VCaP (cell line): Measurements from ENCODE around the gene EBI3.
"Not testable (repeated sequence)": the region's sequence is repeated elsewhere in the genome, so short reads cannot be mapped to it uniquely, and the experiment has no call there.

Experiments
- H3K27ac ChIP-seq: fragments of 450-650 bp; 2 replicates; pipeline ENCODE4 v1.5.1; 2017
- TF ChIP-seq, protein P1 (sequence below): fragments of 450-650 bp; conservative IDR thresholded peaks from 2 replicates; pipeline ENCODE4 v1.5.1; 2017; ENCODE audit warnings: mild to moderate bottlenecking, moderate library complexity

The EBI3 gene

GRCh38 chr19:4279267-4279529 lies 49.9 kb downstream of the EBI3 start:
- TF ChIP-seq, protein P1, sequence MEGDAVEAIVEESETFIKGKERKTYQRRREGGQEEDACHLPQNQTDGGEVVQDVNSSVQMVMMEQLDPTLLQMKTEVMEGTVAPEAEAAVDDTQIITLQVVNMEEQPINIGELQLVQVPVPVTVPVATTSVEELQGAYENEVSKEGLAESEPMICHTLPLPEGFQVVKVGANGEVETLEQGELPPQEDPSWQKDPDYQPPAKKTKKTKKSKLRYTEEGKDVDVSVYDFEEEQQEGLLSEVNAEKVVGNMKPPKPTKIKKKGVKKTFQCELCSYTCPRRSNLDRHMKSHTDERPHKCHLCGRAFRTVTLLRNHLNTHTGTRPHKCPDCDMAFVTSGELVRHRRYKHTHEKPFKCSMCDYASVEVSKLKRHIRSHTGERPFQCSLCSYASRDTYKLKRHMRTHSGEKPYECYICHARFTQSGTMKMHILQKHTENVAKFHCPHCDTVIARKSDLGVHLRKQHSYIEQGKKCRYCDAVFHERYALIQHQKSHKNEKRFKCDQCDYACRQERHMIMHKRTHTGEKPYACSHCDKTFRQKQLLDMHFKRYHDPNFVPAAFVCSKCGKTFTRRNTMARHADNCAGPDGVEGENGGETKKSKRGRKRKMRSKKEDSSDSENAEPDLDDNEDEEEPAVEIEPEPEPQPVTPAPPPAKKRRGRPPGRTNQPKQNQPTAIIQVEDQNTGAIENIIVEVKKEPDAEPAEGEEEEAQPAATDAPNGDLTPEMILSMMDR: no peak
- no peak overlapping the region for H3K27ac ChIP-seq

- no peak overlapping the region for H3K27ac ChIP-seq
- TF ChIP-seq, protein P1: no peak
These were observed 50.5 kb downstream of the EBI3 start for GRCh38 chr19:4279530-4280422.

DNA sequence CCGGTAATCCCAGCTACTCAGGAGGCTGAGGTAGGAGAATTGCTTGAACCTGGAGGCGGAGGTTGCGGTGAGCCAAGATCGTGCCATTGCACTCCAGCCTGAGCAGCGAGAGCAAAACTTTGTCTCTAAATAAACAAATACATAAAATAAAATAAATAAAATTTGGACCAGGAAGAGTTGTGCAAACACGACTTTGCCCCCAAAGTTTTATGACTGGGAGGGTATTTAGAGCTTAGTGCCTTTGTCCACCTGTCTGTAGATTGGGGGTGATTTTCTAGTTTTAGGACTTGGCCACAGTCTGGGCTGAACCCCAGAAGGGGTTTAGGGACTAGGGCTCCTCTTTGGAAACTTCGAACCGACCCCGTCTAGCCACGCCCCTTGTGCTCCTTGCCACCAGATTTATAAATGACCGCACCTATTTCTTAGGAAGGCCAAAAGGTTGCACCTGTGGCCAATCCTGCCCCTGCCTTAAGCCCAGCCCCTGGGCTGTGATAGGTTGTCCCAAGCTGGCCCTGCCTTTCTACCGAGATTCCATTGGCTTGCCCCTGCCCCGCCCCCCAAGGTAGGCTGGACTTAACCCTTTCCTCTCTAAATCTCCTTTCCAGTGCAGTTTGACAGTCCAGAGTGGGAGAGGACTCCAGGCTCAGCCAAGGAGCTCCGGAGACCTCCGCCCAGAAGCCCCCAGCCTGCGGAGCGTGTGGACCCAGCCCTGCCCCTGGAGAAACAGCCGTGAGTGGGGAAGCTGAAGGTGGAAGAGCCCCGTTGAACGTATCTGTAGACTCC lies 55.0 kb downstream of the EBI3 start:
- H3K27ac ChIP-seq: no peak overlapping the region

DNA sequence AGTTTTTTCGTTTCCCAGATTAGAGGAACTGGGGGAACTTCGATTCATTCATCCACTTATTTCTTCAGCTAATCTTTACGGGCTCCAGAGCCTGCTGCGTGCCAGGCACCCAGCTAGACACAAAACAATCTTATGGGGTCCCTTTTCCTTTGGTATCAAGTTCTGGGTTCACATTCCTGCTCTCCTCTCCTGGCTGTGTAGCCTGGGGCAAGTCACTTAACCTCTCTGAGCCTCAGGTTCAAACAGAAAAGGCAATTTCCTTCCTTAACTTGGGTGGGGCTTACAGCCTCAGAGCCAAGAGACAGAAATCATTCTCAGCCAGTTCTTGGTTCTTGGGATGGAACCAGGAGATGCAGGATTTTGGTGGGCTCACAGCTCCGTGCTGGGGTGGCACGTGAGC lies 55.7 kb downstream of the EBI3 start:
- no peak overlapping the region for H3K27ac ChIP-seq
- TF ChIP-seq, protein P1: no peak

More for the DNA sequence above, 55.0 kb downstream of the EBI3 start:
- TF ChIP-seq, protein P1: no peak

- H3K27ac ChIP-seq: not testable (repeated sequence)
These were observed 56.8 kb downstream of the EBI3 start for GRCh38 chr19:4286141-4286540.
